Stimulated activated CD8-positive, alpha-beta memory T cell treated with anti-CD3 and anti-CD28 coated beads, Interleukin-7, amount 100 ng/mL, for 24 hours (primary cell): ENCODE data around the gene LRIT1.

ENCODE experiments used
- DNase-seq: peaks from one replicate; pipeline ENCODE4 v3.0.0-alpha.2; 2020; ENCODE audit warnings: low read depth

Gene LRIT1

DNA sequence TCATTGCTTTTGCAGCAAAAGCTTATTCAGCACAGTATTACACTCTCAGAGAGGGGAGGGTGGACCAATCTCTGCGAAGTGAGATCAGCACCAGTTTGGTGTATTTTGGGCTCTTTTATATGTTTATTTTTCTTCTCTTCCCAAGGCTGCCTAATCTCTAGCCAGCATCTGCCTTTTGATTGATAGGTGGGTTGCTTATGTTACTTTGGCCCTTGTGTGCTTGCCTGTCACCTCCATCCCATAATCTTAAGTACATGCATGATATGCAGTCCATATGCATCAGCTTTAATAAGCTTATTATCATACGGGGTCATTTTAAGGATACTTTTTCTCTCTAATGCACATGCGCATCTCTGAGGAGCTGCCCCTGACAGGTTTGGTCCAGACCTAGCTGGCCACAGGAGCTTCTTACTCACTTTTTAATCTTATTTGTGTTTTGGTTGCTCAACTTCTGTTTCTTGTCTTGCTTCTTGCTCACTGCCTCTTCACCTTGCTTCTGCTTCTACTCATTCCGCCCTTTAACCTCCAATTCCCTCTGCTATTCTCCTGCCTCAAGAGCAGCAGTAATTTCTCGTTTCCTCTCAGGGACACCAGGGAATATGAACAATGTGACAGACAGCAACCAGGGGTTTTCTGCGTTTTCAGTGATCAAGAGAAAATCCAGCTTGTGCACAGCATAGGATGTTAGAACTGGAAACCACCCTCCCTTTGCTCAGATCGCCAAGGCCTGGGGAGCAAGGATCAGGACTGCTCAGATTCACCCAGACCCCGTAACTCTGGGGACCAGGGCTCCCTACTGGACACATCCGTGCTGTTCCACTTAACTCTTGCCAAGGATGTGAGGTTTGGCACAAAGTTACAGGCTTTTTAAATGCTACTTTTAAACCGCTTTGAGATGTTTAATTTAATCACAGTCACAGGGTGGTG is 13.5 kb upstream of the LRIT1 start:
- DNase-seq: no peak

- DNase-seq: no peak
These were observed 7.4 kb upstream of the LRIT1 start for GRCh38 chr10:84248794-84249193.

DNA sequence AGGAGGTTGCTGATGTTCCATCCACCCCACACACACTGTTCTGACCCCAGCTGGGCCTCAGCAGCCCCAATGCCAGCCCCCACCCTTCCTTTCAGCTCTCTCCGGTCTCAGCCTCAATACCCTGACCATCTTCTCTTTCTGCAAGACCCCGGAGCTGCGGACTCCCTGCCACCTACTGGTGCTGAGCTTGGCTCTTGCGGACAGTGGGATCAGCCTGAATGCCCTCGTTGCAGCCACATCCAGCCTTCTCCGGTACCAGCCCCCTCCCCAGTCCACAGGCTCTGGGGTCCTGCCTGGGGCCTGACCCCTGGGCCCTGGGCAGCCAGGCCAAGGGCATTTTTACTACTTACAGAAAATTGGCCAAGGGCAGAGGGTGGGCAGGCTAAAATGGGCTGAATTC is 6.2 kb upstream of the LRIT1 start:
- no peak for DNase-seq

GRCh38 chr10:84244651-84245270 is 3.4 kb upstream of the LRIT1 start, which contains the start of gene RGR:
RGR (plus strand) TSS chr10:84245053; CDS start chr10:84245091, 38 bp downstream.
- DNase-seq: no peak

DNA sequence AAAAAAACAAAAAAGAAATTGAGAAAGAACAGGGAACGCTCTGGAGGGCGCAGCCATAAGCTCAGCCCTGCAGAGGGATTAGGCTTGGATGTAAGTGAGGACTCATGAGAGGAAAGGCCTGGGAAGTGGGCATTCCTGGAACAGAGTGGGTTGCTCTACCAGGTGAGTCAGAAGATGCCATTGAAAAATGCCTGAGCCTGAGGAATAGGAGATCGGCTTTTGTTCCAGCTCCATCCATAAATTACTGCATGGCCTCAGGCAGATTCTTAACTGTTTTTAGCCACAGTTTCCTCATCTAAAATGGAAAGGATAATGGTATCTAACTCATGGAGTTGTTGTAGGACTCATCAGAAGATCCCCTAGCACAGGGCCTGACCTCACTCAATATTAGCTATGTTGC is 2.4 kb upstream of the LRIT1 start:
- DNase-seq: no peak

GRCh38 chr10:84238909-84239308 is 2.4 kb downstream of the LRIT1 start:
- DNase-seq: no peak

GRCh38 chr10:84237199-84238051 is 3.9 kb downstream of the LRIT1 start:
- DNase-seq: no peak

- DNase-seq: no peak
These were observed 4.5 kb downstream of the LRIT1 start for GRCh38 chr10:84236807-84237198.

DNA sequence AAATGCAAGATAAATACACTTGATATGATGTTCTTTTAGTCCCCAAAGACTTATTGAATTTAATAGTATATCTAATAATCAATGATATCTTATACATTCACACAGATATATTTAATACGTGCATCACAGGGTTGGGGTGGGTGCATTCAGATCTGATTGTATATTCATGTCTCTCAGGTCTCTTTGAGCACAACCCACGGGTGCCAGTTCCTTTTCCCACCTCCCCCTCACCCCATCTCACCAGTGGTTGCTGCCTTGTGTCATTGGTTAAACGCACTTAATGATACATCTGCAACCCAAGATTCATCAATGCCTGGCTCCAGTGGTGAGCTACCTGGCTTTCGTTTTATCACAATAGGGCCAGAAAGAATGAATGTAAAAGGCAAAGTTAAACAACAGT is 6.2 kb downstream of the LRIT1 start:
- DNase-seq: no peak

DNA sequence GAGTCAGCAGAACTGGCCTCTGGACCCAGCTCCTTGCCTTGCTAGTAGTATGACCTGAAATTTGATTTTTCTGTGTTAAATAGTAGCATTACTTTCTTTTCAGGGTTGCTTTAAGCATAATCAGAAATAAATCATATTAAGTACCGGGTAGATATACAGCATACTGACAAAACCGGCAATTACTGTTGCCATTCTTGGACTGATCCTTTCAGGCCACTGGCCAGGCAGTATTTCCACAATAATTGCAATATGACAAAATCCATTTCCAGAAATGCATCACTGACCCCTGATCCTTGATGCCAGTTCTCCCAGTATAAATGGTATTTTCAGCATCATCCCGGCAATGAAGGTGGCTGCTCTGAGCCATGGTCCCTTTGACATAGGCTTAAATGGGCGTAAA is 6.9 kb downstream of the LRIT1 start:
- DNase-seq: no peak

GRCh38 chr10:84233940-84234339 is 7.4 kb downstream of the LRIT1 start:
- DNase-seq: no peak

DNA sequence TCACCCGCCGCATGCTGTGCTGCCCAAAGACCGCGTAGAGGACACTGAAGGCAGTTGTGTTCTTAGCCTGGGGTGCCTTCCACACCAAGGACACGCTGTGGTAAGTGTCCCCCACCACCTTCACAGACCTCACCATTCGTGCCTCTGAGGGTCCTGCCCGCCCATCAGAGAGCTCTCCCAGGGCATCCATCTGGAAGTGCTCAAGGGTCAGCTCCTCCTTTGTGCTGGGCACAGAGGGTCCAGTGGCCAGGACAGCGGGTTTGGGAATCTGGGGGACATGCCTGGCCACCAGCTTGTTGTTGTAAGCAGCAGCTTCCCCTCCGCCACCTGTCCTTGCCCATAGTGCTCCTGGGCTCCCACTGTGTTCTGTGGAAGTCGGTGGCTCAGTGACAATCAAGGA is 9.0 kb downstream of the LRIT1 start:
- no peak for DNase-seq

GRCh38 chr10:84230359-84230758 is 11.0 kb downstream of the LRIT1 start:
- DNase-seq: no peak

DNA sequence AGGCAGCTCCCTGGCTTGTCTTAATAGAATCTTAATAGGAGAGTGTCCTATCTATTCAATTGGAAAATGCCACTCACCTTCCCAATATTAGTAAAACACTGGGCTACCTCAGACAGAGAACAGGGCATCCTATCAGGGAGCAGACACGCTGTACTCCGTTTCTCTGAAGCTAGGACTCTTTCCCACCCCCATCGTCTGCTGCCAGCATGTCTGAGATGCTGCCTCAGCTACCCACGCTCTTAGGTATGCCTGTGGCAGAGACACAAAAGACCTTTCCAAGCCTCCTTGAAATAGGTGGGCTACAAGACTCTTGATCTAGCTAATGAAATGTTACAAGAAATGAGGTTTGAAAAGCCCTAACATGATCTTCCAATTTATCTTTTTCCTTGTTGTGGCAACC is 13.5 kb downstream of the LRIT1 start:
- DNase-seq: no peak

DNA sequence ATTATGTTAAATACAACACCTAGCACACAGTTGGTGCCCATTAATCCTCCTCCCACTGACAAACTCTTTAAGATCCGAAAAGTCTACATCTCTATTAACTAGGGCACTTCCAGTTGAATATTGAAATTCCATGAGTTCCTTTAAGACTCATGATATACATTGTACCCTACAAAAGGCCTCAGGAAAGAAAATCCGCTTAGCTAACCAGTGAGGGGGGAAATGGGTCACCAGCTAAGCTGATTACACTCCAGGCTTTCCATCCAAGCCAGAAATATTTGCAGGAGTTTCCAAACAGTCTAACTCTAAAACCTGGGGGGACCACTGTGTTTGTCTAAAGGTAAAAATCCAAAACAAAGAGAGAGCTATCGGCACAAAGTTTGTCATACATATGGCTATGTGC is 14.7 kb downstream of the LRIT1 start:
- DNase-seq: no peak

- DNase-seq: no peak
These were observed 15.7 kb downstream of the LRIT1 start, which contains the start of gene LRIT2 for GRCh38 chr10:84225427-84226173. LRIT2 (minus strand) TSS chr10:84225544; CDS start chr10:84225520, 24 bp downstream.

- no peak for DNase-seq
These were observed 16.8 kb downstream of the LRIT1 start for GRCh38 chr10:84224411-84225028.

DNA sequence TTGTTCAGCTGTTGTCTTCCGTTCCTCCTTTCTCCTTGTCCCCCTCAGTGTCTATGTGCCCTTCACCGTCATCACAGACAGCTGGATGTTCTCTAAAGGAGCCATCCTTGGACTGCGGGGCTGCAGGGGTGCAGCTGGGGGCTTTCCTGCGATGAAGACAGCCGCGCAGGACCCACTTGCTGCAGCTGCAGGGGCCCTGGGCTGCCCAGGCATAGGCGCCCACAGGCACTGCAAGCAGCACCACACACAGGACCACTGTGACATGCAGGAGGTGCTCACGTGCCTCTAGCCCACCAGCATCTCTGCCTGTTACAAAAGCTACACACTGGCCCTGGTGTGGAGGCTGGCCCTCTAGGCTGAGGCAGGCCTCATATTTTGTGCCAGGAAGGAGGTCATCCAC is 19.4 kb downstream of the LRIT1 start:
- DNase-seq: no peak

DNA sequence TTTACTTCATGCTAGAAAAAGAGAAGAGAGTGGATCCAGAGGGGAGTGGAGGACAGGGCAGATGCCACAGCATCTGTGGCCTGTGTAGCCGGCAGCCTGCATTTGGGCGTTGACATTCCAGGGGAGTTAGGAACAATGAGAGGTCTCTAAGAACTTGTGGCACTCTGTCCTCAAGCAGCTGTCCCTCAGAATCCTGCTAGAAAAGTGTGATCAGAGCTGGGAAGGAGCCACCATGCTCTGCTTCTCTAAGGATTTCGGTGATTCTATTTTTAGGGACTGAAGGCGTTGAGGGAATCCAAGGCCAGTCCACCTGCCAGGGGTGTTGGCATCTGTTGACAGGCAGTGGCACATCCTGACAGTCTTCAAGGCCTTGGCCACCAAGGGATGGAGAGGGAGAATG is 23.6 kb downstream of the LRIT1 start:
- no peak for DNase-seq

DNA sequence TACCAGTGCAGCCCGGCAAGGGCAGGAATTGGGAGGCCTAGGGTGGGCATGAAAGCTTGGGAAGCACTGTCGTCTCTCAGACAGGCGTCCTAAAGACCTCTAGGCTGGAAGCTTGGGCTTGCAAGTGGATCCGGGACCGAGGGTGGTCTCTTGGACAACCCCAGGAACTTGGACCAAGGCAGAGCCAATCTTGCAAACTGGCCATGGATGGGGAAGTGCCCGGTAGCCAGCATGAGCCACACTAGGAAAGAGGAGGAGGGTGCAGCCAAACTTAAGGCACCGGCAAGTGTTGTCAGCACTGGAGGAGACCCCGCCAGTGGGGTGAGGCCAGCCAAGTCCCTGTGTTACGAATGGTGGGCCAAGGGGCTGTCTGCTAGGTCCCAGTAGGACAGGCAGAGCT is 24.5 kb downstream of the LRIT1 start:
- DNase-seq: no peak

GRCh38 chr10:84214612-84215235 is 26.6 kb downstream of the LRIT1 start:
- no peak for DNase-seq
